Stimulated activated naive CD8-positive, alpha-beta T cell treated with anti-CD3 and anti-CD28 coated beads, Interleukin-15, amount 100 ng/mL, for 72 hours (primary cell): ENCODE data around the gene TCEAL3.
"Not testable (repeated sequence)": the region's sequence is repeated elsewhere in the genome, so short reads cannot be mapped to it uniquely, and the experiment has no call there.

Experiments used
- ATAC-seq: fragments of 150-1000 bp; cut with Tn5 transposase; 2 replicates; pipeline ENCODE4 v1.10.0; 2021; ENCODE audit warnings: mild to moderate bottlenecking, moderate library complexity
- DNase-seq, 2 donors: peaks; one replicate each; pipeline ENCODE4 v3.0.0; 2021 to 2022
- H3K27ac Mint-ChIP-seq, 2 donors: one replicate each; pipeline ENCODE4 v1.8.0; 2022; ENCODE audit warnings: mild to moderate bottlenecking in 2 of 2, mixed read lengths in 2 of 2, moderate library complexity in 2 of 2
- H3K27me3 Mint-ChIP-seq: one replicate; pipeline ENCODE4 v1.8.0; 2022; ENCODE audit warnings: mixed read lengths
- H3K4me1 Mint-ChIP-seq: one replicate; pipeline ENCODE4 v1.8.0; 2022; ENCODE audit warnings: mild to moderate bottlenecking, mixed read lengths
- H3K4me3 Mint-ChIP-seq, 2 donors: one replicate each; pipeline ENCODE4 v1.8.0; 2022; ENCODE audit warnings: mild to moderate bottlenecking in 2 of 2, mixed read lengths in 2 of 2, moderate library complexity in 1 of 2
- H3K9me3 Mint-ChIP-seq, 2 donors: one replicate each; pipeline ENCODE4 v1.8.0; 2022; ENCODE audit warnings: mixed read lengths in 2 of 2

Gene TCEAL3, protein sequence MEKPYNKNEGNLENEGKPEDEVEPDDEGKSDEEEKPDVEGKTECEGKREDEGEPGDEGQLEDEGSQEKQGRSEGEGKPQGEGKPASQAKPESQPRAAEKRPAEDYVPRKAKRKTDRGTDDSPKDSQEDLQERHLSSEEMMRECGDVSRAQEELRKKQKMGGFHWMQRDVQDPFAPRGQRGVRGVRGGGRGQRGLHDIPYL

DNA sequence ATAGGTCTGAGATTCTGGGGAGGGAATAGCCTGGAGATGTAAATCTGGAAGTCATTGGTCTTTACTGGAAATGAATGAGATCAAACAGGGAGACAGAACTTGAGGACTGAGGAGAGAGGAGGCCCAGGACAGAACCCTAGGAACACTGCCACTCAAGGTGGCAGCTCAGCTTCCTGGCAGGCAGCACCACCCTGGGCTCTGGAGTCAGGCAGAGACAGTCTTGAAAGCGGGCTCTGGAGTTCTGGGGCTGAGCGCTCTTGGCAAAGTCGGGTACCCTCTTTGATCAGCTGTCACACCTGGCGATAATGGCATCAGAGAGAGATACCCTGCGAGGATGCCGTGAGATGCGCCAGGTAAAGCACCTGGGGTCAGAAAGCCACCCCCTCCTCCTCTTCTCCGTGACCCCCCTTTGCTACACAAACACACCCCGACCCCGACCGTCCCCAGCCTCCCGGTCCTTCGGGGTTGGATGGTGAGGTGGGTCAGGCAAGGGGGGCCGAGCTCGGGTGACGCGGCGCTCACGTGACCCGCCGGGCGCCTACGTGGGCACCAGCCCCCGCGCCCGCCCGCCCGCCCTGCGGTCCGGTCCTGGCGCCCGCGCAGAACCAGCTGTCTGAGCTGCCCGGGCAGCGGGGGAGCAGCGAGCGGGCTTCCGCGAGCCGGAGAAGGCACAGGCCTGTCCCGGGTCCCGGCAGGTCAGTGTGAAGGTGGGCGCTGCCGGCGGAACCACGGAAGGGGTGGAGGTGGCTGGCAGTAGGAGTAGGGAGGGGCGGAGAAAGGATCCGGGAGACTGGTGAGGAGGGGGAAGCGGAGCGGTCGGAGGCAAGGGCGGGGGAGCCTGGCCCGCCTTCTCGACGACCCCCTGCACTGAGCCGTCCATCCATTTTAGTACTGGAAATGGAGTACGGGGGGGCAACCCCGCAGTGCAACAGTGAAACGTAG, at the start of gene TCEAL3:
TCEAL3 (plus strand) TSS at position 600 of the 942 bp plus-strand sequence. CDS start 1,102 bp downstream, outside the sequence.
- Mint-ChIP-seq H3K27me3 (no peaks in the 10 kb centered on the region), H3K27ac (peak within 1 kb of the TSS; percentile 89 to 90), H3K4me1 (peaks cover 15% of the 10 kb centered on the region), H3K4me3 (peak within 1 kb of the TSS; percentile 77 to 83), H3K9me3 (no peaks in the 10 kb centered on the region)
- peak; percentile 85 for ATAC-seq
- DNase-seq = peak; percentile 23 to 24

DNA sequence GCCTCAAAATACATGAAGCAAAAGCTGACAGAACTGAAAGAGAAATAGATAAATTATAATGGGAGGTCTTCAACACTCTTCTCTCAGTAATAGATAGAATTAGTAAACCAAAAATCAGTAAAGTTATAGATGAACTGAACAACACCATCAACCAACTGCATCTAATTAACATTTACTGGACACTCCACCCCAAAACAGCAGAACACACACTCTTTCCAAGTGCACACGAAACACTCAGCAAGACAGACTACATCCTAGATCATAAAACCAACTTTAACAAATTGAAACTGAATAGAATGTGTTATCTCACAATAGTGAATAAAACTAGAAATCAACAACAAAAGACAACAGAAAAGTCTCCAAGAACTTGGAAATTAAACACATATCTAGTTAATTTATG, 47.5 kb upstream of the TCEAL3 start:
- H3K9me3 Mint-ChIP-seq = no peaks in the 10 kb centered on the region
- no peaks in the 10 kb centered on the region for H3K4me1 Mint-ChIP-seq
- no peak for DNase-seq
- ATAC-seq = no peak
- no peak overlapping the region for H3K4me3 Mint-ChIP-seq
- H3K27me3 Mint-ChIP-seq = no peaks in the 10 kb centered on the region
- no peak overlapping the region for H3K27ac Mint-ChIP-seq

DNA sequence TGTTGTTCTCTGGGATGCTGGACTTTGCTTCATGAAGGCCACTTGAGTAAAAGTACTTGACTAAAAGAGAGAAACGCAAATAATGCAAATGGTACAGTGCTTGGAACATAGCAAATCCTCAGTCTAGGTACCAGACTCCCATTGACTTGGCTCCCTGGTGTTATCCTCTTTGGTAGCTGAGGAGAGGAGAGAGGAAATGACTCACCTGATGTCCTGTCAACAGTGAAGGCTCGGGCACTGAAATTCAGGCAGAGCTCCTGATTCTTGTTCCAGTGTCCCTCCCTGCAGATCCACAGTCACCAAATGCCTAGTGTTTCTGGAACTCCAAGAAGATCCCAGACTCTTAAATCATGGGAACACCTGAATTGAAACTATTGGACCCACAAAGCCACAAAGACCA, 45.0 kb upstream of the TCEAL3 start:
- no peak for ATAC-seq
- no peak for DNase-seq
- H3K27ac Mint-ChIP-seq = no peak overlapping the region
- H3K4me1 Mint-ChIP-seq = no peaks in the 10 kb centered on the region
- H3K9me3 Mint-ChIP-seq = no peaks in the 10 kb centered on the region
- H3K4me3 Mint-ChIP-seq = no peak overlapping the region
- H3K27me3 Mint-ChIP-seq = no peaks in the 10 kb centered on the region

DNA sequence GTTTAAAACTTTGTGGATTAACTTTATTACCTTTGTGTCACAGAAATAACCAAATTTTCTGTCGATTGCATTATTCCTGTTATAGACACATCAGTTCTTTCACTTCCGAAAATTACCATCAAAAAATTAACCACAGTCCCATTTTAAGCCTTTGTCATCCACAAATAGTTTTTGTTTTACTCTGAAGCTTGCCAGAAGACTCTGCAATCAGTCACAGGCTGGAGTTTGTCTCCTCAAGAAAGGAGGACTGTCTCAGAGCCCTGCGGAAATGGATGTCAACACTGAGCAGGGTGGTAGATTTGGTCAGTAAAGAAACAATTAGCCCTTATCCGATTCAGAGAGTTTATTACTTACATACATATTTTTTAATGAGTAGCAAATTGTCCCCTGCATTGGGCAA, 42.6 kb upstream of the TCEAL3 start:
- no peak overlapping the region for H3K4me3 Mint-ChIP-seq
- no peak for ATAC-seq
- no peak overlapping the region for H3K27ac Mint-ChIP-seq

DNA sequence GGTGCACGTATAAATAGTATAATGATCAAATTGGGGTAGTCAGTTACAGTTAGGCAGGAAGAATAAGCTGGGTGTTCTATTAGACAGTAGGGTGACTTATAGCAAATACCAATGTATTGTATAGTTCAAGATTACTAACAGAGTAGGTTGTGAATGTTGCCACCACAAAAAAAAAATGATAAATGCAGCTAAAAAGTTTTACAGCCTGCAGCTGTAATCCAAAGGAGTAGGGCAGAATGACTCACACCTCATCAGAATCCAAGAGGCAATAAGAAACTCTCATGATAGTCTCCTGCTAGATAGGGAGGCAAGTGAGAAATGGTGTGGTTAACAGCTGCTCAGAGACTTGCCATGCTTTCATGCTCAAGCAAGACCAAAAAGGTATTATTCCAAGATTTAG, 42.0 kb upstream of the TCEAL3 start:
- Mint-ChIP-seq H3K4me3 (no peak overlapping the region), H3K27ac (no peak overlapping the region), H3K4me1 (no peaks in the 10 kb centered on the region), H3K9me3 (no peaks in the 10 kb centered on the region), H3K27me3 (no peaks in the 10 kb centered on the region)
- DNase-seq (no peak), ATAC-seq (no peak)

More for the DNA sequence above, 42.6 kb upstream of the TCEAL3 start:
- no peak for DNase-seq
- no peaks in the 10 kb centered on the region for H3K9me3 Mint-ChIP-seq
- no peaks in the 10 kb centered on the region for H3K27me3 Mint-ChIP-seq
- no peaks in the 10 kb centered on the region for H3K4me1 Mint-ChIP-seq

DNA sequence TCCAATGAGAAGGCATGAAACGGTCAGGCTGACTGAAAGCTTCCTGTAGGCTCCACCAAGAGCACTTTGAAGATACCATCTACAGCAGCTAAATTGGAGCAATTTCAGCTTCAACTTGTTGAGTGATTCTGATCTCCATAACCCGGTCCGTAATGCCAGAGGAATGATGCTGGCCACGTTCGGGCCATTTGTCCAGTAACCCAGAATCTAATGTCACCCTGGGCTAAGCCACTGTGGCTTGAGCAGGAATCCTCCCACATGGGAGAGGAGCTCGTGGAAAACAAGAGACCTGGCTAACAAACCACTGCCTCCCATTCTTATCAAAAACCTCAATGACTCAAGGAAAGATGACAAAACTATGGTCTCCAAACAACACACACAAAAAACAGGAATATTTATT, 36.6 kb upstream of the TCEAL3 start:
- no peak for ATAC-seq
- Mint-ChIP-seq H3K9me3 (no peaks in the 10 kb centered on the region), H3K4me3 (no peak overlapping the region), H3K27ac (peak overlapping the region in 1 of 2 donors; percentile 19), H3K4me1 (no peaks in the 10 kb centered on the region), H3K27me3 (no peaks in the 10 kb centered on the region)
- no peak for DNase-seq

DNA sequence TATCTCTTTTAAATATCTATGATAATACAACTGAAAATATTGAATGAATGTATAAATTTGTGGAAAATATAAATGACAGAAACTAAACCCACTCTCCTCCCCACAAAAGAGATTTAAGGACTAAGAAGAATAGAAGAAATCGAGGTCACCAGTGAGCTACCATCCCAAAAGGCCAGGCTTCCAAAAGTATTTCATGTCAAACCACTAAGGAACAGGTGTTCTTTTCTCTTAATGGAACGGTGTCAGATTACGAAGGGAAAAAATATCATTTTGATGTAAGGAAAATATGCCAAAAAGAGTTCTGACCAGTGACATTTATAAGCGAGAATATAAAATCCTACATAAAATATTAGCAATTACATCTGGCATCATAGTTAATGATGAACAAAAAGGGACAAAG, 36.0 kb upstream of the TCEAL3 start:
- no peak for ATAC-seq
- Mint-ChIP-seq H3K4me1 (no peaks in the 10 kb centered on the region), H3K9me3 (no peaks in the 10 kb centered on the region), H3K27me3 (no peaks in the 10 kb centered on the region), H3K4me3 (no peak overlapping the region), H3K27ac (no peak overlapping the region)
- no peak for DNase-seq

DNA sequence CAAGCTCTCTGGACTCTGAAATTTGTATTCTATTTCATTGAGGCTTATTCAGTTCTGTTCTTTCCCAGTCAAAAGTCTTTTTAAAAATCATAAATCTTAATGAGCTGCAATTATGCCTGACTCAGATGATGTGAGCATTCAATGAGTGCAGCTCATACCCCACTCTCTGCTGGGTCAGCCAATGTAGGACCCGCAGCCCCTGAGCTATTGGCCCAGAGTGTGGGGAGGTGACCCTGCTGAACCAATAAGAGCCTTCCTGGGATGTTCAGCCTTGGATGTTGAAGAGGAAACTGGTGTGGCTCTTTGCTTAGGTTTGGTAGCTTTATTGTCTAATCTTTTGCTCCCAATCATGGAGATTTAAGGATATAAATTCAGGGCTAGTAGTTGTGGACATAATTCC, 34.6 kb upstream of the TCEAL3 start:
- H3K4me1 Mint-ChIP-seq = no peaks in the 10 kb centered on the region
- no peaks in the 10 kb centered on the region for H3K27me3 Mint-ChIP-seq
- no peak overlapping the region for H3K27ac Mint-ChIP-seq
- DNase-seq (no peak), ATAC-seq (no peak)
- H3K9me3 Mint-ChIP-seq = no peaks in the 10 kb centered on the region
- no peak overlapping the region for H3K4me3 Mint-ChIP-seq

DNA sequence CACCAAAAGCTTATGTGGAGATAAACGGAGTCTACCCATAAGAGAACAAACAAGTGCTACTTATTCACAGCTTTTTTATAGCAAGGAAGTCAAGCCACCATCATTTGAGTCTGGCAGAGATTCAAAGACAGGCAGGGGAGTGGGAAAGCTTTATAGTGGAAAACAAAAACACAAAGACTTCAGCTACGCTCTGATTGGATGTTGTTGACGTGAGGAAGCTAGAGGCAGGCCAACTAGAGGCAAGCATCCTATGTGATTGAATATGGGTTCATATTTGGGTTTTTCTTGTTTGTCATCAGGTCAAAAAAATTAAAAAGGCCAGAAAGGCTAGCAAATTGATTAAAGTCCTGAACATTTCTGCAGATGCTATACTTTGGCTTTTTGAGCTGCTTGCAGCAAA, 23.2 kb upstream of the TCEAL3 start:
- peak overlapping the region in 1 of 2 donors; percentile 40 for H3K4me3 Mint-ChIP-seq
- no peaks in the 10 kb centered on the region for H3K9me3 Mint-ChIP-seq
- H3K27ac Mint-ChIP-seq = no peak overlapping the region
- peaks cover 8% of the 10 kb centered on the region for H3K4me1 Mint-ChIP-seq
- DNase-seq = no peak
- H3K27me3 Mint-ChIP-seq = no peaks in the 10 kb centered on the region
- ATAC-seq = no peak

DNA sequence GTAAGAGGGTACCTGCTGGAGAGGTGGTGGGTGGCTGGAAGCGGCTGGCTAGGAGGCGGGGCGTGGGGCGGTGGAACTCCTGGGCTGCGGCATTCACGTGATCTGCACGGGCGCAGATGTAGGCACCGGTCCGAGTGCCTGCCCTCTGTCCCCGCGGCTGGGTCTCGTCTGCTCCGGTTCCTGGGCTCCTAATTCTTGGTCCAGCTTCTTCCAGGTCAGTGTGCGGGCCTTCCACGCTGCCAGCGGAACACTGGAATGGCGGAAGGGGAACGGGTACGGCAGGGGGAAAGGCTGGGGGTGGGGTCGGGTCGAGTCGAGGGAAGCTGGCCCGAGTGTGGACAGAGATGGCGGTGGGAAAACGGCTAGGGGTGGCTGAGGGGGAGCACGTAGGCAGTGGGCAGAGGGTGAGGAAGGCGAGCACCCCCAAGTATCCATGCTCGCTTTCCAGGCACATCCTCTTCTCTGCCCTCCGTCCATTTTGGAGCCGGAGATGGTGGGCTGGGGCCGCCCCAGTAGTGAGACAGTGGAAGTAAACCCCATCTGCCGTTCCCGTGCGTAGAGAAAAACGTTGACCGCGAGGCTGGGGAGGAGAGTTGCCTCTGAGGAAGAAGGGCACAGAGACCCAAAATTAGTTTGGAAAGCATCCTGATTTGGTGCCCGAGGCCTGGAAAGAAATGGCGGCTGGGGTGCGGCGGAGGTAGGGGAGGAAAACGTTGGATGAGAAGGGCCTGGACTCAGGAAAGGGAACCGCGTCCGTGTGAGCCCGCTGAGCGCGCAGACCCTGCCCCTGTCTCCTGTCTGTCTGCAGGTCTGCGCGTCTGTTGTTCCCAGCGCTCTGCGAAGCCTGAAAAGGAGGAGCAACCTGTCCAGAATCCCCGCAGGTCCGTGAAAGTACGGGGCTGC, 22.1 kb upstream of the TCEAL3 start, which contains the start of gene TCEAL4:
TCEAL4 (plus strand) TSS at position 105 of the 903 bp plus-strand sequence. CDS start 1,161 bp downstream, outside the sequence.
- peak within 1 kb of the TSS; percentile 84 to 95 for H3K27ac Mint-ChIP-seq
- peaks cover 8% of the 10 kb centered on the region for H3K4me1 Mint-ChIP-seq
- H3K9me3 Mint-ChIP-seq = no peaks in the 10 kb centered on the region
- H3K27me3 Mint-ChIP-seq = no peaks in the 10 kb centered on the region
- ATAC-seq (peak; percentile 89), DNase-seq (peak; percentile 8 to 15)
- H3K4me3 Mint-ChIP-seq = peak within 1 kb of the TSS; percentile 88 to 90

DNA sequence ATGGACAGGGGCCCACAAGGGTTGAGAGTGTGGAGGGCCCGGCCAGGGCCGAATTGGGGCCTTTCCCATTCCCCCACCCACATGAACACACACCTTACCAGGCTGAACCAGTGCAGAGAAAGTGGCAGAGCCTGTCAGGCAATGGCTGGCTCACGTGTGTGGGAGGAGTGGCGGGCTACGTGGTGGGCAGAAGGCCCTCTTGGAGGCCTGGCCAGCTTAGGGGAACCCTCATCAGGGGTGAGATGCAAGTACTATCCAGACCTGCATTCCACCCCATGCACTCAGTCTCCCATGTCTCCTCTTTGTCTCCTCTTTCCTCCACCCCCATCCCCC, 21.5 kb upstream of the TCEAL3 start:
- H3K4me1 Mint-ChIP-seq = peaks cover 8% of the 10 kb centered on the region
- peak in 1 of 2 donors; percentile 10 for DNase-seq
- H3K9me3 Mint-ChIP-seq = no peaks in the 10 kb centered on the region
- peak overlapping the region; percentile 88 to 90 for H3K4me3 Mint-ChIP-seq
- H3K27ac Mint-ChIP-seq = peak overlapping the region; percentile 25 to 84
- peak; percentile 61 for ATAC-seq
- no peaks in the 10 kb centered on the region for H3K27me3 Mint-ChIP-seq

DNA sequence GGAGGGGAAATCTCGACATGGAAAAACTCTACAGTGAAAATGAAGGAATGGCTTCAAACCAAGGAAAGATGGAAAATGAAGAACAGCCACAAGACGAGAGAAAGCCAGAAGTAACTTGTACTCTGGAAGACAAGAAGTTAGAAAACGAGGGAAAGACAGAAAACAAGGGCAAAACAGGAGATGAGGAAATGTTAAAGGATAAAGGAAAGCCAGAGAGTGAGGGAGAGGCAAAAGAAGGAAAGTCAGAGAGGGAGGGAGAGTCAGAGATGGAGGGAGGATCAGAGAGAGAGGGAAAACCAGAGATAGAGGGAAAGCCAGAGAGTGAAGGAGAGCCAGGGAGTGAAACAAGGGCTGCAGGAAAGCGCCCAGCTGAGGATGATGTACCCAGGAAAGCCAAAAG, 21.1 kb upstream of the TCEAL3 start:
- H3K4me1 Mint-ChIP-seq = peaks cover 8% of the 10 kb centered on the region
- no peaks in the 10 kb centered on the region for H3K9me3 Mint-ChIP-seq
- H3K4me3 Mint-ChIP-seq = peak overlapping the region in 1 of 2 donors; percentile 88
- H3K27me3 Mint-ChIP-seq = no peaks in the 10 kb centered on the region
- DNase-seq (no peak), ATAC-seq (no peak)
- peak overlapping the region in 1 of 2 donors; percentile 25 for H3K27ac Mint-ChIP-seq

DNA sequence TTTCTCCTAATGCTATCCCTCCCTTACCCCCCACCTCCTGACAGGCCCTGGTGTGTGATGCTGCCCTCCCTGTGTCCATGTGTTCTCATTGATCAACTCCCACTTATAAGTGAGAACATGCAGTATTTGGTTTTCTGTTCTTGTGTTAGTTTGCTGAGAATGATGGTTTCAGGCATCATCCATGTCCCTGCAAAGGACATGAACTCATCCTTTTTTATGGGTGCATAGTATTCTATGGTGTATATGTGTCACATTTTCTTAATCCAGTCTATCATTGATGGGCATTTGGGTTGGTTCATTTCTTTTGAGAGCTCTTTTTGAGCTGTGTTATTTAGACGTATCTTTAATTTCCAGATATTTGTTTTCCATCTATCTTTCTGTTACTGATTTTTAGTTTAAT, 15.5 kb upstream of the TCEAL3 start:
- not testable (repeated sequence) for H3K27ac Mint-ChIP-seq, H3K4me1 Mint-ChIP-seq, H3K4me3 Mint-ChIP-seq, ATAC-seq, DNase-seq, H3K27me3 Mint-ChIP-seq, H3K9me3 Mint-ChIP-seq

DNA sequence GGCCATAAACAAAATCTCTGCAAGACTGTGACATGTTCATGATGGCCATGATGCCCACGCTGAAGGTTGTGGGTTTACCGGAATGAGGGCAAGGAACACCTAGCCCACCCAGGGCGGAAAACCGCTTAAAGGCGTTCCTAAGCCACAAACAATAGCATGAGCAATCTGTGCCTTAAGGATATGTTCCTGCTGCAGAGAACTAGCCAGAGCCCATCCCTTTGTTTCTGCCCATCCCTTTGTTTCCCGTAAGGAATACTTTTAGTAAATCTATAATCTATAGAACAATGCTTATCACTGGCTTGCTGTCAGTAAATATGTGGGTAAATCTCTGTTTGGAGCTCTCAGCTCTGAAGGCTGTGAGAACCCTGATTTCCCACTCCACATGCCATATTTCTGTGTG, 12.6 kb upstream of the TCEAL3 start:
- not testable (repeated sequence) for H3K27me3 Mint-ChIP-seq, H3K4me1 Mint-ChIP-seq, H3K9me3 Mint-ChIP-seq, ATAC-seq, H3K4me3 Mint-ChIP-seq, DNase-seq, H3K27ac Mint-ChIP-seq

DNA sequence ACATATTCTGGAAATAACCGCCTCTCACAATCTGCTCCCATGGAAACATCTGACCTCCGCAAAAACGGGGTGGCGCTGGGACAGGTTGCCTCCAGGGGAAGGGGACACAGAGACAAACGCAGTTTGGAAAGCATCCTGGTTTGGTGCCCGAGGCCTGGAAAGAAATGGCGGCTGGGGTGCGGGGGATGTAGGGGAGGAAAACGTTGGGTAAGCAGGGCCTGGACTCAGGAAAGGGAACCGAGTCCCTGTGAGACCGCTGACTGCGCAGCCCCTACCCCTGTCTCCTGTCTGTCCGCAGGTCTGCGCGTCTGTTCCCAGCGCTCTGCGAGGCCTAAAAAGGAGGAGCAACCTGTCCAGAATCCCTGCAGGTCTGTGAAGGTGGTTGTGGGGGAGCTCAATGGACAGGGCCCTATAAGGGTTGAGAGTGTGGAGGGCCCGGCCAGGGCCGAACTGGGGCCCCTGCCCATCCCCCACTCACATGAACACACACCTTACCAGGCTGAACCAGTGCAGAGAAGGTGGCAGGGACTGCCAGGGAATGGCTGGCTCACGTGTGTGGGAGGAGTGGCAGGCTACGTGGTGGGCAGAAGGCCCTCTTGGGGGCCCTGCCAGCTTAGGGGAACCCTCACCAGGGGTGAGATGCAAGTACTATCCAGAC, 672 bp downstream of the TCEAL3 start:
- no peaks in the 10 kb centered on the region for H3K27me3 Mint-ChIP-seq
- peak overlapping the region; percentile 77 to 83 for H3K4me3 Mint-ChIP-seq
- ATAC-seq = peak; percentile 49
- H3K9me3 Mint-ChIP-seq = no peaks in the 10 kb centered on the region
- peak in 1 of 2 donors; percentile 10 for DNase-seq
- H3K27ac Mint-ChIP-seq = peak overlapping the region; percentile 89 to 90
- H3K4me1 Mint-ChIP-seq = peaks cover 15% of the 10 kb centered on the region
